Loucy (cell line): ENCODE data around the gene UGT1A9.

Experiments
- CTCF ChIP-seq: fragments of 200-600 bp; sonication (generic); conservative IDR thresholded peaks from 2 replicates; pipeline ENCODE4 v1.5.1; 2014; ENCODE audit warnings: mild to moderate bottlenecking, antibody characterized with exemption, low read length
- EZH2phosphoT487 ChIP-seq: fragments of 200-600 bp; IDR thresholded peaks from 2 replicates; pipeline ENCODE4 v1.6.1; 2018; ENCODE audit warnings: antibody characterized with exemption, mild to moderate bottlenecking, moderate library complexity, borderline replicate concordance

GRCh38 chr2:233810385-233810784 is 138.7 kb downstream of the UGT1A9 start:
- TF ChIP-seq CTCF (no peak), EZH2phosphoT487 (no peak)
